ENCODE data around the gene BLCAP.

The BLCAP gene

DNA sequence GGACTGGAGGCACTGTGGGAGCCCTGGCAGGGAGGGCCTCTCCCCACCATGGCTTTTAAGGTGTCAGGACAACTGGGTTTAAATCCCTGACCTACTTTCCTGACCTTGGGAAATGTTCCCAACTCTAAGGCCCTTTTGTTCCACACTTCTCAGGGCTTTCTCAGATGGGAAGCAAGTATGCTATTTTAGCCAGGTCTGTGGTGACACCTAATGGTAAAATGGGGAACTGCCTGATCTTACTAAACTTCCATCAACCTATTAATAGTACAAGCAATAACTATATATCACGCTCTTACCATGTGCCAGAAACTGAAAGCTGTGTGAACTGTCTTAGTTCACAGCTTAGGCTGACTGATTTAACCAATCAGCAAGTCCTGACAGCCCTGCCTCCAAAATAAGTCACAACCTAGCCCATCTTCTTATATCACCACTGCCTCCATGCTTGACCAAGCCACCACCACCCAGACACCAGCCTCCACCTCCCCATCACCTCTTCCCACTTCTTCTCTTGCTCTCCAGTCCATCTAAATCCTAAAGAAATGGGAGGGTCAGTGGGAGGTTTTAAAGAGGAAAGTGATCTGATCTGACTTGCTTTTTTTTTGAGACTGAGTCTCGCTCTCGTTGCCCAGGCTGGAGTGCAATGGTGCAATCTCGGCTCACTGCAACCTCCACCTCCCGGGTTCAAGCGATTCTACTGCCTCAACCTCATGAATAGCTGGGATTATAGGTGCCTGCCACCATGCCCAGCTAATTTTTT is 6.9 kb upstream of the BLCAP start:
- Mint-ChIP-seq H3K9me3 (no peaks in the 10 kb centered on the region), H3K4me3 (peak overlapping the region in 2 of 3 experiments; percentile 18 to 57)

DNA sequence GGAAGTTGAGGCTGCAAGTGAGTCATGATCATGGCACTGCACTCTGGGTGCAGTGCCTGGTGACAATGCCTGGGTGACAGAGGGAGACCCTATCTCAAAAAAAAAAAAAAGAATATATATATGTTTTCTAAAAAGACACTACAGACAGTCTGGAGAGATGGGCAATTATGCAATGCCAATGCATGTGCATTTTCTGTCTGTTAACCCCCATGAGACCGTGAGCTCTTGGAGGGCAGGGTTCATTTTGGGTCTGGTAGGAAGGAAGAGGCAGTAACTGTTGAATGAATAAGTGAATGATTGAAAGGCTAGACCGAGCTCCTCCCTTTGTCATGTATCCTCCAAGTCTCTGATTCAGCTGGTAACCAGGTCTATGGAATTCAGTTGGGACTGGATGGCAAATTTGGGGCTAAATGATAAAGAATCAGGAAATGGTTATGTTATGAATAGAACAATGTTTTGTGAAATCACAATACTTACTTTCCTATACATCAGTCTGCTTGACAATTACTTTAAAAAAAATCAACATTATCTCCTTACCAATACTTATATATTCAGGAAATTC is 5.6 kb upstream of the BLCAP start:
- Mint-ChIP-seq H3K9me3 (no peaks in the 10 kb centered on the region), H3K27me3 (ENCODE audit: low read depth) (peaks cover 4% of the 10 kb centered on the region), H3K4me1 (peaks cover 20% of the 10 kb centered on the region), H3K4me3 (no peak overlapping the region), H3K27ac (no peak overlapping the region), H3K36me3 (ENCODE audit: low read depth) (no peaks in the 10 kb centered on the region)
- TF ChIP-seq, protein P1, sequence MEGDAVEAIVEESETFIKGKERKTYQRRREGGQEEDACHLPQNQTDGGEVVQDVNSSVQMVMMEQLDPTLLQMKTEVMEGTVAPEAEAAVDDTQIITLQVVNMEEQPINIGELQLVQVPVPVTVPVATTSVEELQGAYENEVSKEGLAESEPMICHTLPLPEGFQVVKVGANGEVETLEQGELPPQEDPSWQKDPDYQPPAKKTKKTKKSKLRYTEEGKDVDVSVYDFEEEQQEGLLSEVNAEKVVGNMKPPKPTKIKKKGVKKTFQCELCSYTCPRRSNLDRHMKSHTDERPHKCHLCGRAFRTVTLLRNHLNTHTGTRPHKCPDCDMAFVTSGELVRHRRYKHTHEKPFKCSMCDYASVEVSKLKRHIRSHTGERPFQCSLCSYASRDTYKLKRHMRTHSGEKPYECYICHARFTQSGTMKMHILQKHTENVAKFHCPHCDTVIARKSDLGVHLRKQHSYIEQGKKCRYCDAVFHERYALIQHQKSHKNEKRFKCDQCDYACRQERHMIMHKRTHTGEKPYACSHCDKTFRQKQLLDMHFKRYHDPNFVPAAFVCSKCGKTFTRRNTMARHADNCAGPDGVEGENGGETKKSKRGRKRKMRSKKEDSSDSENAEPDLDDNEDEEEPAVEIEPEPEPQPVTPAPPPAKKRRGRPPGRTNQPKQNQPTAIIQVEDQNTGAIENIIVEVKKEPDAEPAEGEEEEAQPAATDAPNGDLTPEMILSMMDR (IDR thresholded peaks at IDR 0.05; ENCODE audit: unreplicated experiment in 3 of 3) = no peak

More for the DNA sequence above, 6.9 kb upstream of the BLCAP start:
- TF ChIP-seq, protein P1 (IDR thresholded peaks at IDR 0.05; ENCODE audit: unreplicated experiment in 3 of 3) = peak; percentile 80 to 91 (median 89)
- Mint-ChIP-seq H3K27me3 (ENCODE audit: low read depth) (peaks cover 4% of the 10 kb centered on the region), H3K36me3 (ENCODE audit: low read depth) (no peaks in the 10 kb centered on the region), H3K27ac (peak overlapping the region; percentile 72 to 91 (median 76)), H3K4me1 (peaks cover 18% of the 10 kb centered on the region)

DNA sequence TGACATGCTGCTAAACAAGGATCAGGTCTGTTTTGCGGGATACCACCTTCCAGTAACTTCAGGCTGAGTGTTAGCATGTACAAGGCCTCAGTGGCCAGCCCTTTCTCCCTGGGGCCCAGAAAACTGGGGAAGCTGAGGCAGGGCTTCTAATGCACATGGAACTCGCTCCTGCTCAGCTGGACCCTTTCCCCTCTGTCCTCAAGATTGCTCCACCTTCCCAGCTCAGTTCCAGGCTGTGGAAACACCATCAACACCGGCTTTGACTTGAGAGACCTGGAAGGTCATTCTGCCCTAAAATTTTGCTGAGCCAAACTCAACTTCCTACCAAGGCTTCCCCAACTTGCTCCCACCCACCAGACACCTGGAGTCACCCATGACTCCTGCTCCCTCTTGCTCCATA is 4.2 kb upstream of the BLCAP start:
- Mint-ChIP-seq H3K9me3 (no peaks in the 10 kb centered on the region), H3K27me3 (ENCODE audit: low read depth) (peaks cover 5% of the 10 kb centered on the region), H3K4me3 (peak overlapping the region in 1 of 3 experiments; percentile 17), H3K36me3 (ENCODE audit: low read depth) (no peaks in the 10 kb centered on the region), H3K27ac (peak overlapping the region in 1 of 3 experiments; percentile 33), H3K4me1 (peaks cover 21% of the 10 kb centered on the region)
- TF ChIP-seq, protein P1 (IDR thresholded peaks at IDR 0.05; ENCODE audit: unreplicated experiment in 3 of 3) = no peak

DNA sequence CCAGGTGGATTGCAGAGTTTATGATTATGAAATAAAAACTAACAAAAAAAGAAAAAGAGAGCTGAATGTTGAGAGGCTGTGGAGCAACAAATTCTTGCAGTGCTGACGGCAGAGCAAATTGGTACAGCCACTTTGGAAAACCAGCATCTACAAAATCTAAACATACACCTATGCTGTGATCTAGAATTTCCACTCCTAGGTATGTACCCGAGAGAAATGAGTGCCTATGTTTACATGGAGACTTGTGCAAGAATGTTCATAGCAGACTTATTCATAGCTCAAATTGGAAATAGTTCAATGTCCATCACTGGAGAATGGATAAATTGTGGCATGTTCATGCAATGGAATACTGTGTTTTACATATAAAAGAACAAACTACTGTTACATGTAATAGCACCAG is 3.0 kb upstream of the BLCAP start:
- Mint-ChIP-seq H3K27ac (peak overlapping the region in 1 of 3 experiments; percentile 17), H3K4me1 (peaks cover 31% of the 10 kb centered on the region), H3K27me3 (ENCODE audit: low read depth) (peaks cover 3% of the 10 kb centered on the region), H3K9me3 (no peaks in the 10 kb centered on the region), H3K36me3 (ENCODE audit: low read depth) (no peaks in the 10 kb centered on the region), H3K4me3 (peak overlapping the region in 2 of 3 experiments; percentile 20 to 99)
- TF ChIP-seq, protein P1 (IDR thresholded peaks at IDR 0.05; ENCODE audit: unreplicated experiment in 3 of 3) = no peak

DNA sequence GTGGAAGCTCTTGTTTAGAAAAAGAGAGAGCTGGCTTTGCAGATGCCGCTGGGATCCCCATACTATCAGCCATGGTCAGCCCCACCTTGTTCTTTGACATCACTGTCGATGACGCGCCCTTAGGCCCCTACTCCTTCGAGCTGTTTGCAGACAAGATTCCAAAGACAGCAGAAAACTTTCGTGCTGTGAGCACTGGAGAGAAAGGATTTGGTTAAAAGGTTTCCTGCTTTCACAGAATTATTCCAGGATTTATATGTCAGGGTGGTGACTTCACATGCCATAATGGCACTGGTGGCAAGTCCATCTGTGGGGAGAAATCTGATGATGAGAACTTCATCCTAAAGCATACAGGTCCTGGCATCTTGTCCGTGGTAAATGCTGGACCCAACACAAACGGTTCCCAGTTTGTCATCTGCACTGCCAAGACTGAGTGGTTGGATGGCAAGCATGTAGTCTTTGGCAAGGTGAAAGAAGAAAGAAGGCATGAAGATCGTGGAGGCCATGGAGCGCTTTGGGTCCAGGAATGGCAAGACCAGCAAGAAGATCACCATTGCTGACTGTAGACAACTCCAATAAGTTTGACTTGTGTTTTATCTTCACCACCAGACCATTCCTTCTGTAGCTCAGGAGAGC is 2.4 kb upstream of the BLCAP start:
- Mint-ChIP-seq H3K9me3 (no peaks in the 10 kb centered on the region), H3K27ac (no peak overlapping the region), H3K4me1 (peaks cover 34% of the 10 kb centered on the region), H3K36me3 (ENCODE audit: low read depth) (no peaks in the 10 kb centered on the region), H3K27me3 (ENCODE audit: low read depth) (peaks cover 3% of the 10 kb centered on the region), H3K4me3 (peak overlapping the region; percentile 20 to 99 (median 20))
- TF ChIP-seq, protein P1 (IDR thresholded peaks at IDR 0.05; ENCODE audit: unreplicated experiment in 3 of 3) = no peak

All from nephron (organoid).